Osteocyte (in vitro differentiated cells): Measurements from ENCODE around the gene ANXA10. TPM values are rescaled to one million over a fixed set of nuclear protein-coding genes. Genes with fewer than 3 reads are reported as not detected.
"Not testable (repeated sequence)": the region's sequence is repeated elsewhere in the genome, so short reads cannot be mapped to it uniquely, and the experiment has no call there.

Source experiments
- DNase-seq: peaks from one replicate; pipeline ENCODE4 v3.0.0; 2021; ENCODE audit warnings: mixed read lengths; ENCODE audit not compliant: unreplicated experiment; ENCODE audit errors: extremely low spot score
- H3K27ac Mint-ChIP-seq: one replicate; pipeline ENCODE4 v1.8.0; 2021; ENCODE audit warnings: mild to moderate bottlenecking, mixed read lengths; ENCODE audit not compliant: unreplicated experiment
- H3K27me3 Mint-ChIP-seq: one replicate; pipeline ENCODE4 v1.8.0; 2021; ENCODE audit warnings: mixed read lengths; ENCODE audit not compliant: unreplicated experiment
- H3K36me3 Mint-ChIP-seq: one replicate; pipeline ENCODE4 v1.8.0; 2021; ENCODE audit warnings: mixed read lengths; ENCODE audit not compliant: unreplicated experiment
- H3K4me1 Mint-ChIP-seq: one replicate; pipeline ENCODE4 v1.8.0; 2021; ENCODE audit warnings: mixed read lengths; ENCODE audit not compliant: unreplicated experiment
- H3K4me3 Mint-ChIP-seq: one replicate; pipeline ENCODE4 v1.8.0; 2021; ENCODE audit warnings: mild to moderate bottlenecking, moderate library complexity, mixed read lengths; ENCODE audit not compliant: unreplicated experiment
- H3K9me3 Mint-ChIP-seq: one replicate; pipeline ENCODE4 v1.8.0; 2021; ENCODE audit warnings: mixed read lengths; ENCODE audit not compliant: unreplicated experiment
- total RNA-seq: library from RNA; stranded (reverse); gene quantifications from 2 replicates; pipeline ENCODE4 v1.2.1, GENCODE V29; 2021
- TF ChIP-seq, protein P1 (sequence below): fragments of 200-600 bp; sonication (generic); IDR thresholded peaks from 2 replicates; pipeline ENCODE4 v1.5.0; 2021; ENCODE audit warnings: antibody characterized with exemption, mild to moderate bottlenecking, moderate library complexity

Gene ANXA10
- total RNA-seq, 1 donor from 2014 or later: not detected

DNA sequence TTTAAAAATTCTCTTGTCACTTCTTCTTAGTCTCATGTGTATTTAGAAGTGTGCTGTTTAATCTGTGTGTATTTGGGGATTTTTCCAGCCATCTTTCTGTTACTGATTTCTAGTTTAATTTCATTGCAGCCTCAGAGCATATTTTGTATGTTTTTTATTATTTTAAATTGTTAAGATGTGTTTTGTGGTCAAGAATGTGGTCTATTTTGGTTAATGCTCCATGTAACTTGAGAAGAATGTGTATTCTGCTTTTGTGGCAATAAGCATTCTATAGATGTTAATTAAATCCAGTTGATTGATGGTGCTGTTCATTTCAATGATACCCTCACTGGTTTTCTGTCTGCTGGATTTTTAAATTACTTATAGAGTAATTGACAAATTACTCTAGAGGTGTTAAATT is 38.9 kb downstream of the ANXA10 start:
- peaks cover 50% of the 10 kb centered on the region for H3K27me3 Mint-ChIP-seq
- peaks cover 4% of the 10 kb centered on the region for H3K4me1 Mint-ChIP-seq
- H3K9me3 Mint-ChIP-seq: no peaks in the 10 kb centered on the region
- H3K27ac Mint-ChIP-seq: no peak overlapping the region
- TF ChIP-seq, protein P1, sequence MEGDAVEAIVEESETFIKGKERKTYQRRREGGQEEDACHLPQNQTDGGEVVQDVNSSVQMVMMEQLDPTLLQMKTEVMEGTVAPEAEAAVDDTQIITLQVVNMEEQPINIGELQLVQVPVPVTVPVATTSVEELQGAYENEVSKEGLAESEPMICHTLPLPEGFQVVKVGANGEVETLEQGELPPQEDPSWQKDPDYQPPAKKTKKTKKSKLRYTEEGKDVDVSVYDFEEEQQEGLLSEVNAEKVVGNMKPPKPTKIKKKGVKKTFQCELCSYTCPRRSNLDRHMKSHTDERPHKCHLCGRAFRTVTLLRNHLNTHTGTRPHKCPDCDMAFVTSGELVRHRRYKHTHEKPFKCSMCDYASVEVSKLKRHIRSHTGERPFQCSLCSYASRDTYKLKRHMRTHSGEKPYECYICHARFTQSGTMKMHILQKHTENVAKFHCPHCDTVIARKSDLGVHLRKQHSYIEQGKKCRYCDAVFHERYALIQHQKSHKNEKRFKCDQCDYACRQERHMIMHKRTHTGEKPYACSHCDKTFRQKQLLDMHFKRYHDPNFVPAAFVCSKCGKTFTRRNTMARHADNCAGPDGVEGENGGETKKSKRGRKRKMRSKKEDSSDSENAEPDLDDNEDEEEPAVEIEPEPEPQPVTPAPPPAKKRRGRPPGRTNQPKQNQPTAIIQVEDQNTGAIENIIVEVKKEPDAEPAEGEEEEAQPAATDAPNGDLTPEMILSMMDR: no peak
- H3K4me3 Mint-ChIP-seq: no peak overlapping the region
- no peaks in the 10 kb centered on the region for H3K36me3 Mint-ChIP-seq
- no peak for DNase-seq

DNA sequence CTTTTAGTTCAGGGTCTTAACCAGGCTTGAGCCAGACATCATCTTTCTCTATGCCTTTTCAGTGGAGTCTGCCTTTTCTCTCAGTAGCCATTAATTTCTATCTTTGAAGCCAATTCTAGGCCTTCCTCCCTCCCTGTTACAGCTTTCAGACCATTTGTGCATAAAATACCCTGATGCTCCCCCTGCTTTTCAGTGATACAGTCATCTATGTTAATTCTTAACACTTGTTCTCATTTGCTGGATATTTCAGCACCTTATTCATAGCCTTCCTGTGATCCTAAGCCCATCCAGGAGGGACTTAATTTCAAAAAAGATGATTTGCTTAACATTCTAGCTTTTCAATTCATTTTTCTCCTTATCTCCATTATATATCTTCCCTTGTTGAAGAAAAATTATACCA is 42.3 kb downstream of the ANXA10 start:
- DNase-seq: no peak
- H3K36me3 Mint-ChIP-seq: no peaks in the 10 kb centered on the region
- no peaks in the 10 kb centered on the region for H3K9me3 Mint-ChIP-seq
- H3K27me3 Mint-ChIP-seq: peaks cover 37% of the 10 kb centered on the region
- TF ChIP-seq, protein P1: no peak
- no peak overlapping the region for H3K27ac Mint-ChIP-seq
- no peak overlapping the region for H3K4me3 Mint-ChIP-seq
- peaks cover 9% of the 10 kb centered on the region for H3K4me1 Mint-ChIP-seq

- H3K4me1 Mint-ChIP-seq, H3K27ac Mint-ChIP-seq, H3K36me3 Mint-ChIP-seq, H3K4me3 Mint-ChIP-seq, DNase-seq, H3K9me3 Mint-ChIP-seq: not testable (repeated sequence)
- peaks cover 27% of the 10 kb centered on the region for H3K27me3 Mint-ChIP-seq
Measured at GRCh38 chr4:168135860-168136259, 43.5 kb downstream of the ANXA10 start.

GRCh38 chr4:168137695-168138094 is 45.4 kb downstream of the ANXA10 start:
- not testable (repeated sequence) for H3K9me3 Mint-ChIP-seq, H3K4me1 Mint-ChIP-seq, H3K36me3 Mint-ChIP-seq, H3K27ac Mint-ChIP-seq, DNase-seq, H3K4me3 Mint-ChIP-seq
- H3K27me3 Mint-ChIP-seq: peaks cover 14% of the 10 kb centered on the region

DNA sequence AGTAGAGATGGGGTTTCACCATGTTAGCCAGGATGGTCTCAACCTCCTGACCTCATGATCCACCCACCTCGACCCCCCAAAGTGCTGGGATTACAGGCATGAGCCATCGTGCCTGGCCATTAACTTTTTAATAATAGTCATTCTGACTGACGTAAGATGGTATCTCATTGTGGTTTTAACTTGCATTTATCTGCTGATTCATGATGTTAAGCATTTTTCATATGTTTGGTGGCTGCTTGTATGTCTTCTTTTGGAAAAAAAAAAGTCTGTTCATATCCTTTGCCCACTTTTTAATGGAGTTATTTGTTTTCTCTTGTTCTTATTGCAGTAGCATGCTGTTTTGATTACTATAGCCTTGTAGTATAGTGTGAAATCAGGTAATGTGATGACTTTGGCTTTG is 45.8 kb downstream of the ANXA10 start:
- Mint-ChIP-seq H3K9me3 (no peaks in the 10 kb centered on the region), H3K4me3 (no peak overlapping the region), H3K27me3 (peaks cover 17% of the 10 kb centered on the region), H3K27ac (no peak overlapping the region), H3K36me3 (no peaks in the 10 kb centered on the region), H3K4me1 (peaks cover 6% of the 10 kb centered on the region)
- DNase-seq: no peak
- TF ChIP-seq, protein P1: no peak

- Mint-ChIP-seq H3K4me1 (peaks cover 6% of the 10 kb centered on the region), H3K27me3 (peaks cover 17% of the 10 kb centered on the region), H3K9me3 (no peaks in the 10 kb centered on the region), H3K27ac (no peak overlapping the region), H3K36me3 (no peaks in the 10 kb centered on the region), H3K4me3 (no peak overlapping the region)
- TF ChIP-seq, protein P1: no peak
- DNase-seq: no peak
Measured at GRCh38 chr4:168139336-168139735, 47.0 kb downstream of the ANXA10 start.
